GM13976 (cell line): ENCODE data around the gene DMRTC1.
"Not testable (repeated sequence)": the region's sequence is repeated elsewhere in the genome, so short reads cannot be mapped to it uniquely, and the experiment has no call there.

Source experiments
- DNase-seq: peaks from one replicate; pipeline ENCODE4 v3.0.0; 2012; ENCODE audit warnings: low spot score
- in situ Hi-C: fragments of 300-500 bp; cut with MboI; formaldehyde crosslinking; loops from one replicate; pipeline ENCODE4 v1.12.0; 2022; ENCODE audit warnings: low sequenced_read_pairs, mixed read lengths, inconsistent platforms; ENCODE audit not compliant: unreplicated experiment

DMRTC1 gene

GRCh38 chrX:72943819-72944169 lies at the start of gene DMRTC1:
Gene DMRTC1 (minus strand): TSS chrX:72943837. CDS start chrX:72875694, 68,143 bp downstream.
- in situ Hi-C loops, DNase-seq: not testable (repeated sequence)

- DNase-seq, in situ Hi-C loops: not testable (repeated sequence)
These were observed 37.3 kb upstream of the DMRTC1 start for GRCh38 chrX:72980894-72981469.

GRCh38 chrX:72974885-72975284 lies 31.2 kb upstream of the DMRTC1 start:
- DNase-seq, in situ Hi-C loops: not testable (repeated sequence)

- DNase-seq, in situ Hi-C loops: not testable (repeated sequence)
These were observed 28.2 kb upstream of the DMRTC1 start for GRCh38 chrX:72971859-72972258.

GRCh38 chrX:72959971-72960370 lies 16.3 kb upstream of the DMRTC1 start:
- in situ Hi-C loops, DNase-seq: not testable (repeated sequence)

GRCh38 chrX:72943035-72943818 lies 410 bp downstream of the DMRTC1 start:
- DNase-seq, in situ Hi-C loops: not testable (repeated sequence)

- in situ Hi-C loops, DNase-seq: not testable (repeated sequence)
These were observed 1.4 kb downstream of the DMRTC1 start for GRCh38 chrX:72942272-72942671.

GRCh38 chrX:72937906-72938305 lies 5.7 kb downstream of the DMRTC1 start, which contains the start of gene FAM236A:
Gene FAM236A (plus strand): TSS chrX:72938206. CDS start chrX:72938263, 57 bp downstream.
- in situ Hi-C loops, DNase-seq: not testable (repeated sequence)

GRCh38 chrX:72936882-72937455 lies 6.7 kb downstream of the DMRTC1 start:
- DNase-seq, in situ Hi-C loops: not testable (repeated sequence)

GRCh38 chrX:72936455-72936854 lies 7.2 kb downstream of the DMRTC1 start:
- in situ Hi-C loops, DNase-seq: not testable (repeated sequence)

- DNase-seq, in situ Hi-C loops: not testable (repeated sequence)
These were observed 11.4 kb downstream of the DMRTC1 start for GRCh38 chrX:72932283-72932682.

- in situ Hi-C loops, DNase-seq: not testable (repeated sequence)
These were observed 27.5 kb downstream of the DMRTC1 start for GRCh38 chrX:72916096-72916495.

- in situ Hi-C loops, DNase-seq: not testable (repeated sequence)
These were observed 31.3 kb downstream of the DMRTC1 start, which contains the start of gene FAM236C for GRCh38 chrX:72912315-72912714. Gene FAM236C (plus strand): TSS chrX:72912615. CDS start chrX:72912715, 100 bp downstream.

GRCh38 chrX:72889740-72890139 lies 53.9 kb downstream of the DMRTC1 start:
- in situ Hi-C loops, DNase-seq: not testable (repeated sequence)

- in situ Hi-C loops, DNase-seq: not testable (repeated sequence)
These were observed 60.7 kb downstream of the DMRTC1 start for GRCh38 chrX:72882898-72883297.

GRCh38 chrX:72837532-72837931 lies 106.1 kb downstream of the DMRTC1 start:
- DNase-seq, in situ Hi-C loops: not testable (repeated sequence)

- in situ Hi-C loops, DNase-seq: not testable (repeated sequence)
These were observed 112.9 kb downstream of the DMRTC1 start for GRCh38 chrX:72830701-72831100.
